Measurements from ENCODE around the gene P3H3.
A peak's percentile ranks its signal among the peaks of the same experiment; 100 is the strongest.
"Not testable (repeated sequence)": the region's sequence is repeated elsewhere in the genome, so short reads cannot be mapped to it uniquely, and the experiment has no call there.

P3H3 gene

GRCh38 chr12:6866163-6866919 lies 38.1 kb downstream of the P3H3 start:
- no peak for DNase-seq (ENCODE audit: low read depth in 2 of 2)

DNA sequence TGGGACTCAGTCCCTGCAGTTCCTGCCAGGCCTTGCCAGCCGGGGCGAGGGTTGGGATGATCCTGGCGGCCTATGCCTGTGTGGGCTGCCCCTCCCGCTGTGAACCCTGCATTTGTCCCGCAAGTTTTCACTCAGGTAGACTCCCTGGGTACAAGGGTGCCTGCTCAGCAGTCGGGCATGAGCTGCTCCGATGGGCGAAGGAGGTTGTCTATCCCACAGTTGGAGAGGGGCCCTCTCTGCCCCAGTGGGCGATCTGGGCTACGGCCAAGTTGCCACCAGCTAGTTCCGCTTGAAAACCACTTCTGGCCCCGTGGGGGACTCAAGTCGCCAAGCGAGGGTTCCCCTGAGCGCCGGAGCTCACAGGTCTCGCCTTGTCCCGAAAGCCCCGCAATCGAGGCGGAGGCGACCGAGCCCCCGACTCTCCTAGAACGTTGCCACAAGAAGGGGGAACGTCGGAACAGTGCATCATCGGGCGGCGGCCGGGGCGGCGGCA lies 38.8 kb downstream of the P3H3 start:
- no peak for DNase-seq (ENCODE audit: low read depth in 2 of 2)

DNA sequence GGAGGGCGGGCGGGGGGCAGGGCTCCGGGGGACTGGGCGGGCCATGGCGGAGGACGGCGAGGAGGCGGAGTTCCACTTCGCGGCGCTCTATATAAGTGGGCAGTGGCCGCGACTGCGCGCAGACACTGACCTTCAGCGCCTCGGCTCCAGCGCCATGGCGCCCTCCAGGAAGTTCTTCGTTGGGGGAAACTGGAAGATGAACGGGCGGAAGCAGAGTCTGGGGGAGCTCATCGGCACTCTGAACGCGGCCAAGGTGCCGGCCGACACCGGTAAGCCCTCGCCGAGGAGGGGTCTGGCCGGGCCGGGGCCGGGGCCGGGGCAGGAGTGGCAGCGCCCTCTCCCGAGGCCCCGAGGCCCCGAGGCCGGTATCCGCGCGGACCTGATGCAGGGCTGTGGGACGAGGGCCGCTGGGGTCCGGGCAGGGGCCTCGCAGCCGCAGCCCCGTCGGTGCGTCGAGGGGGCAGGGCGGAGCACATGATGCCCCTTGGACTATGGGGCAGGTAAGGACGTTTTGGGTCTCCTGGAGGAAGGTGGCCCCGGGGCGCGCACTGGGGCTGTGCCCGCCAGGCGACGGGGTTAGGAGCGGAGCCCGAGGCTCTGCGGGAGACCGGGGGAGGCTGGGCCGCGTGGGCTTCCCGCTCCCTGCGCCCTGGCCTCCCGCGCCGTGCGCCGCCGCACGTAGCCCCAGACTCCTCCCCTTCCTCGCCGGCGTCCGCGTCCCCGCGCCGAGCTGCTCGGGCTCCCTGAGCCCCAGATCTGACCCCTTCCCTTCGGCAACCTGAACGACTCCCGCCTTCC lies 39.4 kb downstream of the P3H3 start, which contains the start of gene TPI1:
TPI1 (plus strand) TSS at position 119 of the 798 bp plus-strand sequence; CDS start at position 155, 36 bp downstream.
- peak; percentile 66 to 78 for DNase-seq (ENCODE audit: low read depth in 2 of 2)

- no peak for DNase-seq (ENCODE audit: low read depth in 2 of 2)
Observed at GRCh38 chr12:6868211-6869048, 40.2 kb downstream of the P3H3 start.

- DNase-seq (ENCODE audit: low read depth in 2 of 2), result peak; percentile 68 to 77
Observed at GRCh38 chr12:6869049-6870021, 41.1 kb downstream of the P3H3 start.

DNA sequence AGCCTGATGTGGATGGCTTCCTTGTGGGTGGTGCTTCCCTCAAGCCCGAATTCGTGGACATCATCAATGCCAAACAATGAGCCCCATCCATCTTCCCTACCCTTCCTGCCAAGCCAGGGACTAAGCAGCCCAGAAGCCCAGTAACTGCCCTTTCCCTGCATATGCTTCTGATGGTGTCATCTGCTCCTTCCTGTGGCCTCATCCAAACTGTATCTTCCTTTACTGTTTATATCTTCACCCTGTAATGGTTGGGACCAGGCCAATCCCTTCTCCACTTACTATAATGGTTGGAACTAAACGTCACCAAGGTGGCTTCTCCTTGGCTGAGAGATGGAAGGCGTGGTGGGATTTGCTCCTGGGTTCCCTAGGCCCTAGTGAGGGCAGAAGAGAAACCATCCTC lies 42.1 kb downstream of the P3H3 start:
- DNase-seq (ENCODE audit: low read depth in 2 of 2), result not testable (repeated sequence)

DNA sequence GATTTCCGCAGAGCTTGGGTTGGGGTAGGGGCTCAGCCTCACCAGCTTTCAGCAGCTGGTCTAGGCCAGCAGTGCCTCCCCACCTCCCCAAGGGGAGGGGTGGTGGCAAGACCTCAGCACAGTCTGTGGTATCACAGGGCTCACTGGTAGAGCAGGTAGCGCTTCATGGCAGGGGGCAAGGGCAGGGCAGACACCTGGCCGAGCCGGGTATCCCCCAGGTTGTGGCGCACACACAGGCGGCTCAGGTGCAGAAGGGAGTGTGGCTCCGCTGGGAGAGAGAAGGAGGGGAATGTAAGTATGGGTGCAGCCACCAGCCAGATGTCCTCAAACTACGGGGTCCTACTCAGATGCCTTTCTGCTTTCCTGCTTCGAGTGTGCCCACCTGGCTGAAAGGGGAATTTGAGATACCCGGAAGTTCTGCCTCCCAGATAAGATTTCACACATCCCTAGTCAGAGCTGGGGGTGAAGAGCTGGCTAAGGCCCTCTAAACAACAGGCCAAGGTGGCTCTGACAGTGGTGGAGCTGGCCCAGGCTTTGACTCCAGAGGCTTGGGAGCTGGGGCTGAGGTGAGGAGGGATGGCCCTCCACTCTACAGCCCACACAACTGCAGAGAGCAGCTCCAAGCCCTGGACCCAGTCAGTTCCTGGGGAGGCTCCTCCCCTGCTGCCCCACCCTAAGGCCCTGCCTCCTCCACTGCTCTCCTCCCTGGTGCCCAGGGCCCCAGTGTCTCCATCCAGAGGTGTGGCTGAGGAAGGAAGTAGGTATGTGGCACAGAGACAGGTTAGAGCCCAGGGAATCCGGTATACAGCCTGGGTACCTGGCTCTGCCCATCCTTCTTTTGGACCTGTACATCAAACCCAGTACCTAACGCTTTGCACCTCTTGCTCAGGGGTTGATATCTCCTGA lies 43.1 kb downstream of the P3H3 start:
- DNase-seq (ENCODE audit: low read depth in 2 of 2), result peak in 1 of 2 donors; percentile 41

- DNase-seq (ENCODE audit: low read depth in 2 of 2), result peak; percentile 62 to 81
Observed at GRCh38 chr12:6872073-6873048, 44.2 kb downstream of the P3H3 start.

GRCh38 chr12:6873094-6874014 lies 45.1 kb downstream of the P3H3 start, which contains the start of gene SPSB2:
Gene SPSB2, minus strand, starts transcription at chr12:6873303. Its CDS starts 402 bp downstream, at chr12:6872901.
- DNase-seq (ENCODE audit: low read depth in 2 of 2), result peak; percentile 96 to 100

DNA sequence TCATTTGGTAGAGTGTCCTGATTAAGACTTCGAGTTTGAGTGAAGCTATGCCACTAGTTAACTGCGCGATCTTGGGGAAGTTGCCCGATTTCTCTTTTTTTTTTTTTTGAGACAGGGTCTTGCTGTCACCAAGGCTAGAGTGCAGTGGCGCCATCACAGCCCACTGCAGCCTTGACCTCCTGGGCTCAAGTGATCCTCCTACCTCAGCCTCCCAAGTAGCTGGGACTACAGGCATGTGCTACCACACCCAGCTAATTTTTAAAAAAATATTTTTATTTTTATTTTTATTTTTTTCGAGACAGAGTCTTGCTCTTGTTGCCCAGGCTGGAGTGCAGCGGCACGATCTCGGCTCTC lies 45.8 kb downstream of the P3H3 start:
- not testable (repeated sequence) for DNase-seq (ENCODE audit: low read depth in 2 of 2)

GRCh38 chr12:6879824-6880223 lies 51.6 kb downstream of the P3H3 start:
- DNase-seq (ENCODE audit: low read depth in 2 of 2), result not testable (repeated sequence)

GRCh38 chr12:6883252-6883651 lies 55.0 kb downstream of the P3H3 start:
- DNase-seq (ENCODE audit: low read depth in 2 of 2), result no peak

GRCh38 chr12:6883683-6884082 lies 55.5 kb downstream of the P3H3 start:
- DNase-seq (ENCODE audit: low read depth in 2 of 2), result no peak

GRCh38 chr12:6884539-6884938 lies 56.3 kb downstream of the P3H3 start:
- DNase-seq (ENCODE audit: low read depth in 2 of 2), result no peak

- not testable (repeated sequence) for DNase-seq (ENCODE audit: low read depth in 2 of 2)
Observed at GRCh38 chr12:6886206-6886999, 58.2 kb downstream of the P3H3 start.

DNA sequence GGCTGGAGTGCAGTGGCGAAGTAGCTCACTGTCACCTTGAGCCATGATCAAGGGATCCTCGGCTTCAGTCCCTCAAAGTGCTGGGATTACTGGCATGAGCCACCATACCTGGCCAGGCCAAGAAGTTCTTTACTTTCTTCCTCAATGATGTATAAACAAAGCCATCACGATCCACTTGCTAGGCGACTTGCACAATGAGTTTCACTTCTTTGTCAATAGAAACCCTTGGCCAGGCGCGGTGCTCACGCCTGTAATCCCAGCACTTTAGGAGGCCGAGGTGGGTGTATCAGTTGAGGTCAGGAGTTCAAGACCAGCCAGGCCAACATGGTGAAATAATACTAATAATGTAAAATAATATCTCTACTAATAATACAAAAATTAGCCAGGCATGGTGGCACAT lies 59.3 kb downstream of the P3H3 start:
- no peak for DNase-seq (ENCODE audit: low read depth in 2 of 2)

Measured in stimulated activated CD4-positive, alpha-beta T cell treated with anti-CD3 and anti-CD28 coated beads, Interleukin-15, amount 100 ng/mL, for 48 hours (primary cell).